Stimulated activated CD4-positive, alpha-beta T cell treated with anti-CD3 and anti-CD28 coated beads, Interleukin-4, amount 100 ng/mL, for 4 hours (primary cell): ENCODE results near the gene DCTN3.

Experiments used
- DNase-seq, 2 experiments: peaks; one replicate each; pipeline ENCODE4 v3.0.0-alpha.2; 2020

DCTN3 gene

GRCh38 chr9:34570809-34571480 is 49.4 kb downstream of the DCTN3 start:
- DNase-seq = no peak

GRCh38 chr9:34570376-34570775 is 49.9 kb downstream of the DCTN3 start:
- DNase-seq = no peak

GRCh38 chr9:34568774-34569173 is 51.5 kb downstream of the DCTN3 start:
- DNase-seq = no peak

GRCh38 chr9:34568133-34568532 is 52.2 kb downstream of the DCTN3 start:
- no peak for DNase-seq

GRCh38 chr9:34566972-34567371 is 53.3 kb downstream of the DCTN3 start:
- DNase-seq = no peak

GRCh38 chr9:34566322-34566721 is 54.0 kb downstream of the DCTN3 start:
- no peak for DNase-seq

GRCh38 chr9:34565856-34566255 is 54.4 kb downstream of the DCTN3 start:
- DNase-seq = no peak

- no peak for DNase-seq
Observed at GRCh38 chr9:34564617-34565016, 55.7 kb downstream of the DCTN3 start.
